ENCODE measurements around the gene SLC16A3. TPM values are rescaled to one million over a fixed set of nuclear protein-coding genes. Genes with fewer than 3 reads are reported as not detected.
"Not testable (repeated sequence)": the region's sequence is repeated elsewhere in the genome, so short reads cannot be mapped to it uniquely, and the experiment has no call there.

The SLC16A3 gene
- total RNA-seq, 1 donor: 44.6 TPM

DNA sequence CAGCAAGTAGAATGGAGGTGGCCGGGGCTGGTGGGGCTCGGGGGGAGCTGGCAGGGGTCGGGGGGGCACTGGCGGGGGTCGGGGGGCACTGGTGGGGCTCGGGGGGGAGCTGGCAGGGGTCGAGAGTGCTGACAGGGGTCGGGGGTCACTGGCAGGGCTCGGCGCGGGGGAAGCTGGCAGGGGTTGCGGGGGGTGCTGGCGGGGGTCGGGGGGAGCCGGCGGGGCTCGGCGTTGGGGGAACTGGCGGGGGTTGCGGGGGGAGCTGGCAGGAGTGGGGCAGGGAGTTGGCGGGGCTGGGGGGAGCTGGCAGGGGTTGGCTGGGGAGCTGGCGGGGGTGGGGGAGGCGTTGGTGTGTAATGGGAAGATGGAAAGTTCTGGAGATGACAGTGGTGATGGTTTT, 41.3 kb upstream of the SLC16A3 start:
- TF ChIP-seq, protein P1, sequence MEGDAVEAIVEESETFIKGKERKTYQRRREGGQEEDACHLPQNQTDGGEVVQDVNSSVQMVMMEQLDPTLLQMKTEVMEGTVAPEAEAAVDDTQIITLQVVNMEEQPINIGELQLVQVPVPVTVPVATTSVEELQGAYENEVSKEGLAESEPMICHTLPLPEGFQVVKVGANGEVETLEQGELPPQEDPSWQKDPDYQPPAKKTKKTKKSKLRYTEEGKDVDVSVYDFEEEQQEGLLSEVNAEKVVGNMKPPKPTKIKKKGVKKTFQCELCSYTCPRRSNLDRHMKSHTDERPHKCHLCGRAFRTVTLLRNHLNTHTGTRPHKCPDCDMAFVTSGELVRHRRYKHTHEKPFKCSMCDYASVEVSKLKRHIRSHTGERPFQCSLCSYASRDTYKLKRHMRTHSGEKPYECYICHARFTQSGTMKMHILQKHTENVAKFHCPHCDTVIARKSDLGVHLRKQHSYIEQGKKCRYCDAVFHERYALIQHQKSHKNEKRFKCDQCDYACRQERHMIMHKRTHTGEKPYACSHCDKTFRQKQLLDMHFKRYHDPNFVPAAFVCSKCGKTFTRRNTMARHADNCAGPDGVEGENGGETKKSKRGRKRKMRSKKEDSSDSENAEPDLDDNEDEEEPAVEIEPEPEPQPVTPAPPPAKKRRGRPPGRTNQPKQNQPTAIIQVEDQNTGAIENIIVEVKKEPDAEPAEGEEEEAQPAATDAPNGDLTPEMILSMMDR (IDR thresholded peaks at IDR 0.05; ENCODE audit: insufficient read depth, low read length): no peak

GRCh38 chr17:82188001-82188961, 40.6 kb upstream of the SLC16A3 start:
- DNase-seq (ENCODE audit: low read depth): no peak
- TF ChIP-seq, protein P1 (IDR thresholded peaks at IDR 0.05; ENCODE audit: insufficient read depth, low read length): no peak
- no peak overlapping the region for H3K4me3 ChIP-seq (ENCODE audit: low read depth, low read length)

More for the DNA sequence above, 41.3 kb upstream of the SLC16A3 start:
- H3K4me3 ChIP-seq (ENCODE audit: low read depth, low read length): no peak overlapping the region
- DNase-seq (ENCODE audit: low read depth): no peak

DNA sequence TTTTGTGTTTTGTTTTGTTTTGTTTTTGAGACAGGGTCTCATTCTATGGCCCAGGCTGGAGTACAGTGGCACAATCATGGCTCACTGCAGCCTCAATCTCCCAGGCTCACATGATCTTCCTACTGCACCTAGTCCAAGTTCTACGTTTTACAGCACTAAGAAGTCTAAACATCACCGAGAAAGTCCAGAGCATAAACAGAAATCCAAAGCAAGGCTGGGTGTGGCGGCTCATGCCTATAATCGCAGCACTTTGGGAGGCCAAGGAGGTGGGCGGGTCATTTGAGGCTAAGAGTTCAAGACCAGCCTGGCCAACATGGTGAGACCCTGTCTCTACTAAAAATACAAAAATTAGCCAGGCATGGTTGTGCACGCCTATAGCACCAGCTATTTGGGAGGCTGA, 35.8 kb upstream of the SLC16A3 start:
- H3K4me3 ChIP-seq (ENCODE audit: low read depth, low read length); DNase-seq (ENCODE audit: low read depth): not testable (repeated sequence)

- no peak for DNase-seq (ENCODE audit: low read depth)
- H3K4me3 ChIP-seq (ENCODE audit: low read depth, low read length): no peak overlapping the region
- TF ChIP-seq, protein P1 (IDR thresholded peaks at IDR 0.05; ENCODE audit: insufficient read depth, low read length): no peak
Measured at GRCh38 chr17:82193520-82194220, 35.2 kb upstream of the SLC16A3 start.

- DNase-seq (ENCODE audit: low read depth): no peak
- TF ChIP-seq, protein P1 (IDR thresholded peaks at IDR 0.05; ENCODE audit: insufficient read depth, low read length): no peak
- no peak overlapping the region for H3K4me3 ChIP-seq (ENCODE audit: low read depth, low read length)
Measured at GRCh38 chr17:82194765-82195164, 34.1 kb upstream of the SLC16A3 start.

DNA sequence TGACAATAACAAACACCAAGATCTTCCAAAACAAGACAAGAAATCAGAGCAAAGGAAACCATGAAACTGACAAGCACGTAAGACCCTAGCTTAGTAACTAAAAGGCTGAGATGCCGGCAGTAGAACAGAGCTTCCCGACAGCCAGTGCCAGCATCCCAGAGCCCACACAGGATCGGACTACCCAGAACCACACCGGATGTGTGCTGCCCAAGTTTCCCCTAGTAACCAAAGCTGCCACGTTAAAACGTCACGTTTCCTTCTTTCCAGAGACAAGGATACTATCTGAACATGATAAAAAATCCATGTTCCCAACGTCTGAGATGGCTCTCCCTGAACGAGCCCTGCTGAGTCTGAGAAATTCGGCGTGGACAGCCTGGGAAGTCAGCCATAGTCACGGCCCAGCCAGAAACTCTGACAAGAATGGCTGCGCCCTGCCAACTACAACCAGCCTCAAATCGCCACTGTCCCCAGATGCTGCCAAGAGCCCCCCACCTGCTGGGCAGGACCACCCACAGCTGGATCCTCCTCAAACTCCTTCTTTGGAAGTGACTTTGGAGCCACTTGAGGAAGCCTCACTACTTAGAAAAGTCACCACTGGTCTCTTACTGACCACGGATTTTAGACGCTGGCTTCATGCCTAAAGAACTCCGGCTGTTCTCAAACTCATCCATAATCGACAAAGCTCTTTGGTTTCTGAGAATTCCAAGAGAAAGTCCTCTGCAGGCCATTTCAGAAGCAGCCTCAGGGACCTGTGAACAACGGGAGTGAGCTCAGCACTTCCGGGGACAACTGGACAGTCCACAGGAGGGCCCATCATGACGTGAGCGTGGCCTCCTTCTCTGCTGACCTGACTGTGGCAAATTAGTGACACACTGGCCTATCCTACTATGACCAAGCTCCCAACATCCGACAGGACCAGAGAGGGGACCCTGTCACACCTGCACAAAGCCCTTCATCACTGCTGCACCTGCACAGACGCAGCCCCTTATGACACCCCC, 32.9 kb upstream of the SLC16A3 start:
- TF ChIP-seq, protein P1 (IDR thresholded peaks at IDR 0.05; ENCODE audit: insufficient read depth, low read length): no peak
- peak; percentile 12 for DNase-seq (ENCODE audit: low read depth)

More for the DNA sequence above, 32.9 kb upstream of the SLC16A3 start:
- H3K4me3 ChIP-seq (ENCODE audit: low read depth, low read length): no peak overlapping the region

Data from fibroblast of the aortic adventitia (primary cell).